ENCODE data around the gene RYR1.

RYR1 gene

DNA sequence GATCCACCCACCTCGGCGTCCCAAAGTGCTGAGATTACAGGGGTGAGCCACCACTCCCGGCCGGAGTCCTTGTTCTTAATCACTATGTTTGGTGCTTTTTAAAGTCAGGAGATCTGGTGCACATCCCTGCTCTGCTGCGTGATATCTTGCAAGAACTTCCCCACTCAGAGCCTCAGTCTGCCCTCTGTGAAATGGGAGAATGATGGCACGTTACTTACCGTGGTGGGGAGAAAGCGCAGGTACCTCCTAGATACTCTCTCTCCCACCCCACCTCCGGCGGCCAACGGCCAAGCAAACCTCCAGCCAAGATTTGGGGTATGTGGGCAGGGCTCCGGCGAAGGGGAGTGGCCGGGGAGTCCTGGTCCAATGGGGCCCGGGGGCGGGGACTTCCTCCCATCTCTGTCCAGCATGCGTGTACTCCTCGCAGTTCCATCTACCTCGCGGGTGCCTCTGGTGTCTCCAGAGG lies at the start of gene RYR1:
RYR1 (plus strand) TSS at position 424 of the 466 bp plus-strand sequence. CDS start 139 bp downstream, outside the sequence.
- peak; percentile 79 for DNase-seq (ENCODE audit: low spot score)

DNA sequence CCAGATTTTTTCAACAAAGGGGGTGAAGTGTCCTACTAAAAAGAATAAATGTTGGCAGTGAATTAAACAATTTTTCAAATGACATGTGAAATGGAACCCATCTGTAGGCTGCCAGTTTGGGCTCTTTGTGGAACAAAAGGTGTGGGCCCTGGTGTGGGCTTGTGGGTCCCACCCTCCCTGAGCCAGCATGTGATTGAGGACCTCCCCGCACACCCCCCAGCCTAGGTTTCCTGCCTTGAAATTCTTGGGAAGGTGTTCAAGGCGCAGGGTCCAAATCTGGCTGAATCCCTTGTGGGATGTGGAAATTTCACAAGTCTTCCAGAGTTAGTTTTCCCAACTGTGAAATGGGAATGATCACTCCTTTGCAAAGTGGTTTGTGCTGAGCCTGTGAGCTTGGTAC lies 49.7 kb upstream of the RYR1 start:
- no peak for DNase-seq (ENCODE audit: low spot score)

DNA sequence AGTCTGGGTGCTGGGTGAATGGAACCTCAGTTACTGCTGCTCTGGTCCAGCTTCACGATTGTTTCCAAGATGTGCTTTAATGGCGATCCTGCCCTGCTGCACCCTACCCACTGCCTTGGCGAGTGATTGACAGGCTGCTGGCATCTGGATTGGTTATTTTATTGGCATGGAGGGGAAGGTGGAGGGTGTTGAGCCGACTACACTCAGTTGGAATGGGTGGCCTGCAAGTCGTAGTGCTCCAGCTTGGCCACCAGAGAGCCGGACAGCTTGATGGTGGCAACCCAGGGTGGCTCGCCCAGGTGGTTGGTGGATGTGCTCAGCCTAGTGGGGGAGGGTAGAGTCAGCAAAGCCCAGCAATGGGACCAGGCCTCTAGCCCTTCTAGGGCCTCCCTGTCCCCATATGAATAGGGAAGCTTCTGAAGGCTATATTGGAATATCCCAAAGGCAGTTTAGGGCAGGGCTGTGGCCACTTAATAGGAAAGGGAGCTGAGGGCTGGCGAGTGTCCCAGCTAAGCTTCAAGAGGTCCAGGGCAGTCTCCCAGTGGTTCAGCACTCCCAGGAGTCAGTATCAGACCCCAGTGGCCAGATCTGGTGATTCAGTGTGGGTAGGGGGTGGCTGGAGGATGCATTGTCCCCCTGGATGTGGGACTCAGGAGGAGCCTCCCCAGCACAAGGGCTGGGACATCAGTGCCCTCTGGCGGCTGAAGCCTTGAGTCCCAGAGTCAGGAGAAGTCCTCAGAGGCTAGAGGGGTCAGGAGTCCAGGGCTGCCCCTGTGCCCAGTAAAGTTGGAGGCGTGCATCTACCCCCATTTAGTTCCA lies 49.1 kb upstream of the RYR1 start:
- DNase-seq (ENCODE audit: low spot score), result peak; percentile 59

DNA sequence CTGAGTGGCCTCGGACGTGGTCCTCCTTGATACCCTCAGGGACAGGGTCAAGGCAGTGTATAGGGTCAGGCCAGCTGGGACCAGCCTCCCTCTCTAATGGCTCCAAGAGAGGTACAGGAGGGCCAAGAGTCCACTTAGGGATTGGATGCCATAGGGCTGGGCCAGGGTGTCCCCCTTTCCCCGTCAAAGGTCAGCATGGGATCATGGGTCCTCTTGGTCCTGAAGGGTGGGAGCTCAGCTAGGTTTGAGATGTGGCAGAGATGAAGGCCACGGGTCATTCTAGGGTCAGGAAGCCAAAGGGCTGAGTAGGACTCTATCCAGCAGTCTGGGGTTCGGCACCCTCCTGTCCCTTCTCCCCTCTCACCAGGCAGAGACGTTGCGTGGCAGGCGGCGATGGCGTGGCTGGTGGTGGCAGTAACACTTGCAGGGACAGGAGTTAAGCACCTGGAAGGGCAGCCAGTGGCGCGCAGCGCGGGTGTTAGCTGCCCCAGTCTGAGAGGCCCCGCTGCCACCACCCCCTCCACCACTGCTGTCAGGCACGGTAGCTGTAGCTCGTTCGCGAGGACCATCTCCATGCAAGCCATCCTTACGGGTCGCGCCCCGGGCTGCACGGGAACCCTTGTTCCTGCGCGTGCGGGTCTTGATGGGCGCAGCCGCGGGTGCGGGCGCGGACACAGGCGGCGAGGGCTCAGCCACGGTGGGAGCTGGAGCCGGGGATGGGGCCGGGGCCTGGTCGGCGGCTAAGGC lies 48.3 kb upstream of the RYR1 start:
- DNase-seq (ENCODE audit: low spot score), result no peak

DNA sequence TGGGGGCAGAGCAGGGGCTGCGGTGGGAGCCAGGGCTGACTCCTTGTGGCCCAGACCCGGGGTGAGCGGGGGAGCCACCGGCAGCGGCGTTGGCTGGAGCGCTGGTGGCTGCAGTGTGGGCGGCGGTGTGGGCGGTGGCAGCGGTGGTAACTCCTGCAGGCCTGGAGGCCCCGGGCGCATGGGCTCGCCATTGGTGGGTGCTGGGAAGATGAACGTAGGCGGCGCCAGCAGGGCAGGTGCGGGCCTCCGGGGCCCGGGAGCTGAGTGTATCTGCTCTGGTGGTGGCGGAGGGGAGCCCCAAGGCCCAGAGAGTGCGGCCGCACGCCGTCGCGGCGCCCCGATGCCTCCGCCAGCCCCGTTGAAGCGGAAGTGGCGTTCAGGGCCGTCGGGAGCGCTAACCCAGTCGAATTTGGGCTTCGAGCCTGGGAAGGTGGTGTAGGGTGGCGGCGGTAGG lies 47.7 kb upstream of the RYR1 start:
- no peak for DNase-seq (ENCODE audit: low spot score)

DNA sequence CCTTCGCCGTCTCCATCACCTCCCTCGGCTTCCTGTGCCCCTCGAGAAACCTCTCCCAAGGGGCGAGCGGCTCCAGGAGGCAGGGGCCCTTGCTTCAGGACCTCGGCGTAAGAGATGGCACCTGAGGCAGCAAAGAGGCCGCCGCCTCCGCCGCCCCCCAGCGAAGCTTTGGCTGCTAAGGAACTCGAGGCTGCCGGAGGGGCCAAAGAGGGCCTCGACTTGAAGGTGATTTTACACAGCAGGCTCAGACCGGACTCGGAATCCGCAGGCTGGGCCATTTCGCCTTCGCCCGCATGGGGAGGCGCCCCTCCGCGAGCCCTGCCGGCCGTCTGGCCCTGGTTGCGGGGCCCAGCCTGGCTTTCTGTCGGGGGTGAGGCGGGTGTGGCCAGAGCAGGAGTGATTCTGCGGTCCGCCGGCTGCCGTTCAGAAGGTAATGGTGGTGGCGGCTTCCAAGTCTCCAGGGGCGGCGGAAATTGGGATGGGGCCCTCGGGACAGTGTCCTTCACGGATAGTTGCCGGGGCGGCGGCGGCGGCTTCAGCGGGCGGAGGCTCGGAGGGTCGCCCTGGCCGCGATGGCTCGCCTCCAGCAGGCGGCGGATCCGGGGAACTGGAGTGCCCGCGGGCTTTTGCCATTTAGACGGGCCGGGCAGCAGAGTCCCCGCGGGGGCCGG lies 47.1 kb upstream of the RYR1 start:
- DNase-seq (ENCODE audit: low spot score), result no peak

DNA sequence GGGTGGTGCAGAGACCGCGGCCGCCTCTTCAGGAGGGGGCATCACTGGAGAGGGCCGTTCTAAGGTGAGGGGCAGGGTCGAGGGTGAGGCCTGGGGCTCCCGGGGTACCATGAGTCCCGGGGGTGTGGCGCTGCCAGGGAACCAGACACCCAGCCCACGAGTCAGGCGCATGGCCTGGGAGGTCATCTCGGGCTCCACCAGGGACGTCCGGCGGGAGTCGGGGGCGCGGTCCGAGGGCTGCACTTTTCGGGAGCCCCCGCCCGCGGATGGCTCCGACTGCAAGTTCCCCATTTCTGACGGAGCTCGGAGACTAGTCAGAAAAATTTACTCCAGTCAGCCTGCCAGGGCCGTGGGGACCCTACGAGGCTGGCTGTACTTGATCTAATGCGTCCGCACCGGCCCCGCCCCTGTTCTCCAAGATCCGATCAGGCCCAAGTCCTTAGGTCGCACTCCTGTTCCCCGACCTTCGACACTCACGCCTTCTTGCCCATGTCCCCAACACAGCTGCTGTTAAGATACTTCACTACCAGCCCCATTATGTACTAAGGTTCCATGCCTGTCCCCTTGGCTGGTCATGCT lies 46.4 kb upstream of the RYR1 start:
- DNase-seq (ENCODE audit: low spot score), result peak; percentile 13

DNA sequence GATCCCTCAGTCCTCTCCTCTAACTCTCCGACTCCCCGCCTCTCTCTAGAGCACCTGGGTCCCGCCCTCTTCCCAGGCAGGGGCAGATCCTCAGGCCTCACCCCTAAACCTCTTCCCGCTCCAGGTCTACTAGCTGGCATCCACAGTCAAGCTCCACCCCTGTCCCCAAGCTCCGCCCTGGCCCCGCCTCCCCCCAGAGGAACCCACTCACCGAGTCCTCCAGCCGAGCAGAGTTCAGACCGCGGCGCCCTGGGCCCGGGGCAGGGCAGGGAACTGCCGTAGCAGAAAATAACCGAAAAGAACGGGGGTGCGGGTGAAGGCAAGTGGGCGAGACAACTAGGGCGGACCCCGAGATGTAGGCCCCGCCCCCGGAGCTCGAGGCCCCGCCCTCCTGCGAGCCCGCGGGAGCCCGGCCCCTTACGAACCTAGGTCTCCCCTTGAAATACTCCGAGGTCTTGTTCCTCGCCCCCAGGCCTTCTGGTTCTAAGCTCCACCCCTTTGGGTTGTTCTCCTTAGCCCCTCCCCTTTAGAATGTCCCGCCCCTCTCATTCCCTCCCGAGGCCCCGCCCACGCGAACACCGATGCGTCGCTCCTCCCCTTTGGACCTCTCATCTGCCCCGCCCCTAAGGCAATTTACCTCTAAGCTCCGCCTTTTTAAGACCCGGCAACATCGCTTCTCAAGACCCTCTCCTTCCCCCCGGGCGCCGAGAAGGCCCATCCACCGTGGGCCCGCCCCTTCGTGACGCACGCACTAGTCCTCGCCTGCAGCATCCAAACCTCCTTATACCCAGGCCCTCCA lies 45.7 kb upstream of the RYR1 start, which contains the start of gene GGN:
GGN (minus strand) TSS at position 485 of the 799 bp plus-strand sequence. CDS start 773 bp downstream, outside the sequence.
- DNase-seq (ENCODE audit: low spot score), result peak; percentile 96

DNA sequence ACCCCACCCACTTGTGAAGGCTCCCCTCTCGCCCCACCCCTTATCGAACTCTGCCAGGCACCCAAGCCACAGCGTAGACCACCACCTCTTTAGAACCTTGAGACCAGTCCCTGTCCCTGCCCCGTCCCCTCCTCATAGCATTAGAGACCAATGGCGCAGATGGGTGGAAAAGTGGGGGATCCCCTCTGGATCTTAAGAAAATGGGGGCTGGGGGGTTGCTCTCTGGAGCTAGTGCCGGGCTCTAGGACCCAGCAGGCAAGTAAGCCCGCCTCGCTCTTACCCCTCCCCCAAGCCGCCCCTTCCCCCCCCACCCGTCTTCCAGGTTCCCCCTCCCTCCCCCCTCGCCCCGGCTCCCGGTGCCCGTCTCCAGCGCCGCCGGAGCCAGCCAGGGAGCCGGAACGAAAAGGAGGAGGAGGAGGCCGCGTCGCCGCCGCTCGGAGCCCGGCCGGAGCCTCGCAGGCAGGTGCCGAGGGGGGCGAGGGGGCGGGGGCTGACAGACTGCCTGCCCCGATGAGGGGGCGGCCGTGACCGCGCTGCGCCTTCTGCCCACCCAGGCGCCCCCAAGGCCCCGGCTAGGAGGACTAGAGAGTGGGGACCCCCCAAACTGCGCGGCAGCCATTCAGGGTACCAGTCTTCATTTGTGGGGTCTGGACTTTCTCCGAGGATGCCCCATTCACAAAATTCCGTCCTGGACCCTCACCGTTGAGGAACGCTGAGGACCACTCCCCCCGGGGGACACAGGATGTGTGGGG lies 45.0 kb upstream of the RYR1 start, which contains the start of gene SPRED3:
SPRED3 (plus strand) TSS at position 349 of the 752 bp plus-strand sequence. CDS start 1,606 bp downstream, outside the sequence.
- peak; percentile 80 for DNase-seq (ENCODE audit: low spot score)

DNA sequence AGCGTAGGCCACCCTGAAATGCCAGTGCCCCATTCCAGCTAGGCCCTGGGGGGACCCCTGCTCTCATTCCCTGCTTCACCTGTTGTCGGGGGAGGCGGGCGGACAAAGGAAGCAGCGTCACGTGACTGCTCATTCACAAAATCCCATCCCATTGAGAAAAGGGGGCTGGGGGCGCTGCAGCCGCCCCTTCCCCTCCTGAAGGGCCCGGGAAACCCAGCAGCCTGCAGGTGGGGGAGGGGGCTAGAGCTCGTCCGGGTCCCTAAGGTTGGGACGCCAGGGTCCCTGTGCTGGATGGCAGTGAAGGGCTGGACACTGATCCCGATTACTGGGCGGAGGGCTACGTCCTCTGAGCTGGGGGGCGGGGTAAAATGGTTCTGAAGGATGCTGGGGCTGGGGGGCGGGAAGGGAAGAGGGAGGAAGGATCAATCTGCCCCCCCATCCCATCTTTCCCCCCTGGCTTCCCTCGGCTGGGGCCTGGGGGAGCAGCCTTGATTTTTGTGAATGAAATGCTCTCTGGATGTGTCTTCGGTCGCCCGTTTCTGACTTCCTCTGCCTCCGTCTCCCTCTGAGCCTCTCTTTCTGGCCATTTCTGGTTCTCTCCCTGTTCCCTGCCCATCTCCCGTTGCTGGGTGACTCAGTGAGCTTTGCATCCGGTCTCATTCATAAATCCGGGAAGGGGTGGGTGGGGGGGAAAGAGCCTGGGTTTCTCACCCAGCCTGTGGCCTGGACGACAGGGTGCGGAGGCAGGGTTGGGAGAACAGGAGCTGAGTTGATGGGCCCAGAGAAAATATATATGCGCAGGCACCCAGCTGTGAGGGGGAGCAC lies 44.2 kb upstream of the RYR1 start:
- DNase-seq (ENCODE audit: low spot score), result peak; percentile 89

DNA sequence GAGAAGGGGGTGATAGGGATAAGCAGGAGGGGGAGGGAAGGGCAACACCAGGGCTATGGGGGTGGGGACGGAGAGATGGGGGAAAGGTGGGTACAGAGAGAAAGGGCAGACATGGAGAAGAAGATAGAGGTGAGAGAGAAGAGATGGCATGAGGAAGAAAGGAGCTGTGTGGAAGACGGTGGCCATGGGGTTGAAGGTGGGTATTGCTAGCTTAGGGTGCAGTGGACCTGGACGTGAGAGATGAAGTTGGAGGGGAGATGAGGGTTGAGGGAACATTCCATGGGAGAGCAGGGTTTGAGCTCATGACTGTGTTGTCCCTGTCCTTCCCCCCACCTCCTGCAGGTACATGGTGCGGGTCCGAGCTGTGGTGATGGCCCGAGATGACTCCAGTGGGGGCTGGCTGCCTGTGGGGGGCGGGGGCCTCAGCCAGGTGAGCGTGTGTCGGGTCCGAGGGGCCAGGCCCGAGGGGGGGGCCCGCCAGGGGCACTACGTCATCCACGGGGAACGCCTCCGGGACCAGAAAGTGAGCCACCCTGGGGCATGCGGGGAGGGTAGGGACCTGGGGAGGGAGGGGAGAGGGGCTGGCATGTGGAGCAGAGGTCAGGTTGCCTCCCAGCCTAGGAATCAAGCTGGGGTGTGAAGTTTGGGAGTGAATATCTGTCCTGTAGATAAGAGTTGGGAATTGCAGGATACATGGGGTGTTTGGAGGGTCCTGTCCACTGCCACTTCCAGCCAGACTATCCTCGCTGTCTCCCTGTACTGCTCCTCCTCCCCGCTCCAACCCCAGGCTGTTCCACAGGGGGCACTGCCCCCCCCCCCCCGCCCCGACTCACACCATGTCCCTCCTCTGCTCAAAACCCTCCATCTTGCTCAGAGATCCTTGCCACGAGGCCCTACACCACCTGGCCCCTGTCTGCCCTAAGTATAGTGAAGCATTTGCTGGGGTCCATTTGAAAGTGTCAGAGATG lies 43.2 kb upstream of the RYR1 start:
- no peak for DNase-seq (ENCODE audit: low spot score)

DNA sequence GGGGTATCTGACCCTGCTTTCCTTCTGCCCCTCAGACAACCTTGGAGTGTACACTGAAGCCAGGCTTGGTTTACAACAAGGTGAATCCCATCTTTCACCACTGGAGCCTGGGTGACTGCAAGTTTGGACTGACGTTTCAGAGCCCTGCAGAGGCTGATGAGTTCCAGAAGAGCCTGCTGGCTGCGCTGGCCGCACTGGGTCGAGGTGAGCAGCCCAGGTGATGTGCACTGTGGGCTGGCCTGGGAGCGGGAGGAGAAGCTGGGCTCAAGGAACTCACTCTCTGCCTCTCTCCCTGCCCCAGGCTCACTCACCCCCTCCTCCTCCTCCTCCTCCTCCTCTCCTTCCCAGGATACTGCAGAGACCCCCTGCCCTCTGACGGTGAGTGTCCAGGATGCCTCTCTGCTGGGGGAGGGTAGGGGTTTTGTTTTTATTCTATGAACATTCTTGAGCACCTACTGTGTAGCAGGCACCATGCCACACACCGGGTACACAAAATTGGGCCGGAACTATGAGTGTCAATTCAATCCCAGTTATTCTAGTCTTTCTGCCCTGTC lies 41.5 kb upstream of the RYR1 start:
- no peak for DNase-seq (ENCODE audit: low spot score)

DNA sequence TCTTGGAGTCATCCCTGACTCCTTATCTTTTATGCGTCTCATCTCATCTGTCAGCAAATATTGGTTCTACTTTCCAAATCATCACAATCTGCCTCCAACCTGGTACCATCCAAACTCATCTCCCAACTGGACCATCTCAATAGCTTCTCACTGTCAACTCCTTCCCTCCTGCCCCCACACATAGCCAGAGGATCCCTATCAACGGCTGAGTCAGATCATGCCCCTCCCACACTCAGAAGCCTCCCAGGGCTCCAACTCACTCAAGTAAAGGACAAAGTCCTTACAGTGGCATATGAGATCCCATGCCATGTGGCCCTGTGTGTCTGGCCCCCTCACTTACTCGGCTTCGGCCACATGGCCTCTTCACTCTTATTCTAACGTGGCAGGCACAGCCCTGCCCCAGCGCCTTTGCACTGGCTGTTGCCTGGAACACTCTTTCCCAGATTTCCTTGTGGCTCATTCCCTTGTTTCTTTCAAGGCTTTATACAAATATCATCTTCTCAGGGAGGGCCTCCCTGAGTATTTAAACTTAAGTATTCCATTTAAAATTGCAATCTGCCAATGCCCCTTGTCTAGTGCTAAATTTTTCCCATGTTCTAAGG lies 40.7 kb upstream of the RYR1 start:
- DNase-seq (ENCODE audit: low spot score), result peak; percentile 51

DNA sequence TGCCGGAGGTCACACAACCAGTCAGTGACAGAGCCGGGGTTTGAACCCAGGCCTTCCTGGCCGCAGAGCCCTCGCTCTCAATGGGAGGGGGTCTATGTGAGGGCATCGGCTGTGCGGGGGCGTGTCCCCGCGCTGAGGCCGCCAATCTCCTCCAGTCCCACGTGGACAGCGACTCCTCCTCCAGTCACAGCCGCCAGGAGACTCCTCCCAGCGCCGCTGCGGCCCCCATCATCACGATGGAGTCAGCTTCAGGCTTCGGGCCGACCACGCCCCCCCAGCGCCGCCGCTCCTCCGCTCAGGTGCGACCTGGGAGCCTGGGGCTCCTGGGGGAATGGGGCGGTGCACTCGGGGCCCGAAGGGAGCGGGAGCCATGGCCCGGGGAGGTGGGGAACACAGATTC lies 39.0 kb upstream of the RYR1 start:
- DNase-seq (ENCODE audit: low spot score), result no peak

DNA sequence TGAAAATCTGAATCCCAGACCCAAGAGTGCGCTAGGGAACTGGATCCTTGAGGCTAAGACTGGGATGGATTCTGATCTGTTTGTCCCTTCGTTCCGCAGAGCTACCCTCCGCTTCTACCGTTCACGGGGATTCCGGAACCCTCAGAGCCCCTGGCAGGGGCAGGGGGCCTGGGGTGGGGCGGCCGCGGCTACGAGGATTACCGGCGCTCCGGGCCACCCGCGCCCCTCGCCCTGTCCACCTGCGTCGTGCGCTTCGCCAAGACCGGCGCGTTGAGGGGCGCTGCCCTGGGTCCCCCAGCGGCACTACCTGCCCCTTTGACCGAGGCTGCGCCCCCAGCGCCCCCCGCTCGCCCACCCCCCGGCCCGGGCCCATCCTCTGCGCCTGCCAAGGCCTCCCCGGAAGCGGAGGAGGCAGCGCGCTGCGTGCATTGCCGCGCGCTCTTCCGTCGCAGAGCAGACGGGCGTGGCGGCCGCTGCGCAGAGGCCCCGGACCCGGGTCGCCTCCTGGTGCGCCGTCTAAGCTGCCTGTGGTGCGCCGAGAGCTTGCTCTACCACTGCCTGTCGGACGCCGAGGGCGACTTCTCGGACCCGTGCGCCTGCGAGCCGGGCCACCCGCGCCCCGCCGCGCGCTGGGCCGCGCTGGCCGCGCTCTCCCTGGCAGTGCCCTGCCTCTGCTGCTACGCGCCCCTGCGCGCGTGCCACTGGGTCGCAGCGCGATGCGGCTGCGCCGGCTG lies 37.9 kb upstream of the RYR1 start:
- DNase-seq (ENCODE audit: low spot score), result no peak

DNA sequence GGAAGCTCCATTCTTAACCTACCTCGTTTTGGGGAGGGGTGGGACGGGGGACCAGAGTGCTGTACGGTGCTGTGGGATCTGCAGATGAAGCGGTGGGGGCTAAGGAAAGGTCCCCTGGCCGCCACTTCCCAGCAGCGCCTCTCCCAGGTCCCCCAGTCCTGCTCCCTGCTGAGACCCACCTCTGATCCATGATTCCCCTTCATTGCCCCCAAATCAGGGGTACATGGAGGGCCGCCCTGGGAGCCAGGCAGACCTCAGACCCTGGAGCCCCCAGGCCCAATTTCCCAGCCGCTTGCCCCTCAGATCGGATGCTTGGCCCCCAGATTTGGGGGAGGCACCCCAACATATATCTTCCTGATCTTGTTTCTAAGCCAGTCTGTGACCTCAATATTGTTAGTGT lies 34.4 kb upstream of the RYR1 start:
- DNase-seq (ENCODE audit: low spot score), result no peak

DNA sequence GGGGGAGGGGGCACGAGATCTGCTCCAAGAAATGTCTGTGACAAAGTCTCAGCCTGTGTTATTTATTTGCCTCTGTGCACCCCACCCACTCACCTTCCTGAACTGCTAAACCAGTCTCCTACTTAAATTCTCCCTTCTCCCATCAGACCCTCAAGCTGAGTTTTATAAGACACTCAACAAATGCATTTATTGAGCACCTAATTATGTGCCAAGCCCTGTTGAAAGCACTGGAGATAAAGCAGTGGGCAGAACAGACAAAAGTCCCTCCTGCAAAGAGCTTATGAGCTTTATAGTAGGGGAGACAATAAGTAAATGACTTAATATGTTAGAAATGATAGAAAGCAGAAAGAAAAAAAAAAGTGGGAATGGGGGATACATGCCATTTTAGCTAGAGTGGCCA lies 34.0 kb upstream of the RYR1 start:
- no peak for DNase-seq (ENCODE audit: low spot score)
